GM10248 (cell line): ENCODE results near the gene ARHGAP24.

Experiments
- CTCF ChIA-PET: fragments of 300-600 bp; sonication (Branson Sonifier 250); formaldehyde crosslinking; extraction: SDS; loops from one replicate; lab custom pipeline; 2021; ENCODE audit warnings: antibody characterized with exemption; lab: Yijun Ruan, JAX
- POLR2A ChIA-PET: fragments of 350-650 bp; sonication (Branson Sonifier 250); formaldehyde crosslinking; extraction: SDS; loops from one replicate; lab custom pipeline; 2020; ENCODE audit warnings: antibody characterized with exemption; lab: Yijun Ruan, JAX
- DNase-seq: peaks from one replicate; pipeline ENCODE4 v3.0.0; 2012; ENCODE audit errors: extremely low spot score
- CTCF ChIP-seq: IDR thresholded peaks from 2 replicates; pipeline ENCODE4 v1.5.1; 2012; ENCODE audit warnings: mild to moderate bottlenecking, low read depth; ENCODE audit errors: extremely low read depth, missing control alignments, control extremely low read depth

ARHGAP24 gene

GRCh38 chr4:85939595-85939994, 464.6 kb downstream of the ARHGAP24 start:
- POLR2A ChIA-PET = no interaction called here
- CTCF ChIA-PET = interaction anchor here (1.7 to 3.3 kb wide), 2 partner anchors 10 to 17 kb away, joined by 5 to 7 read pairs; no protein-coding TSS in a partner anchor
- TF ChIP-seq CTCF = no peak

DNA sequence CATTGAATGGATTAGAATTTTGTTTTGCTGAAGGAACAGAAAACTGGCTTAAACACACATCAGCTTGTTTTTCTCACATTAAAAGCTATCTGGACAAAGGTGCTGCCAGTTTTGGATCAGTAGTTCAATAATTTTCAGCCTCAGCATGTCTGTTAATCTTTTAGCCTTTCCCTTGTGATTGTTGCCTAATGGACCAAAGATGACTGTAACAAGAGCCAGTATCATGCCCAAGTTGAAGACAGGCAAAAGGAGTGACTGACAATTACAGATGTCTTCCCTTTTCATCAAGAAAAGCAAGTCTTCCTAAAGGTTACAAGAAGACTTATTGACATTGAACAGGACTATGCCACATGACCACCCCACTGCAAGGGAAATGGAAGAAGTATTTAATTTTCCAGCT, 465.2 kb downstream of the ARHGAP24 start:
- TF ChIP-seq CTCF = no peak
- DNase-seq = no peak
- ChIA-PET POLR2A (no interaction called here), CTCF (interaction anchor here (1.0 kb wide), 1 partner anchor 14 kb away, joined by 4 read pairs; no protein-coding TSS in a partner anchor)

More at GRCh38 chr4:85939595-85939994, 464.6 kb downstream of the ARHGAP24 start:
- DNase-seq = no peak

GRCh38 chr4:85942107-85942506, 467.2 kb downstream of the ARHGAP24 start:
- ChIA-PET POLR2A (no interaction called here), CTCF (interaction anchor here (0.7 to 1.1 kb wide), 4 partner anchors 15 to 521 kb away, joined by 3 read pairs; no protein-coding TSS in a partner anchor)
- TF ChIP-seq CTCF = no peak
- no peak for DNase-seq

GRCh38 chr4:85946821-85947220, 471.9 kb downstream of the ARHGAP24 start:
- ChIA-PET CTCF (no interaction called here), POLR2A (no interaction called here)
- DNase-seq = no peak
- TF ChIP-seq CTCF = no peak

GRCh38 chr4:85951099-85951498, 476.1 kb downstream of the ARHGAP24 start:
- CTCF ChIA-PET = interaction anchor here (0.7 to 1.2 kb wide), 2 partner anchors 17 to 18 kb away, joined by 3 to 4 read pairs; no protein-coding TSS in a partner anchor

DNA sequence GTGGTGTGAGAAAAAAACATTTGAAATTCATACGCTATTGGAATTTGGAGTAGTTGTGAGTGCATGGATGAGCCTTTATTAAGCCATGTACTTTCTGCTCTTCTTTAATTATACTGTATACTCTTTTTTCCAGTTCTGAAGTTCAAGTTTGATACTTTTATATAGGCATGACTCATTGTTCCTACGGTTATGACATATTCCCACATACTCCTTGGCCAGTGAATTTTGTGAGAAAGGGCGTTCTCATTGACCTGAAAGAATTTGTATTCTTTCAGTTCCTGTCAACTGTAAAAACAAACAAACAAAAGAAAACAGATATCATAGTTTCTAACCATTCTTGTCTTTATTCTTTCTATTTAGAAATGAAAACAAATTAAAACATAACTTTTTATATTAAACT, 477.6 kb downstream of the ARHGAP24 start:
- ChIA-PET CTCF (no interaction called here), POLR2A (no interaction called here)
- TF ChIP-seq CTCF = no peak
- no peak for DNase-seq

More at GRCh38 chr4:85951099-85951498, 476.1 kb downstream of the ARHGAP24 start:
- TF ChIP-seq CTCF = no peak
- DNase-seq = no peak
- POLR2A ChIA-PET = no interaction called here
